HUES64 (cell line): ENCODE measurements around the gene GPR84.

Experiments
- H3K27ac ChIP-seq: 2 replicates; pipeline ENCODE4 v1.7.0; 2013; ENCODE audit warnings: low read depth, low read length, inconsistent platforms
- H3K27me3 ChIP-seq: 2 replicates; pipeline ENCODE4 v1.6.1; 2013; ENCODE audit warnings: mild to moderate bottlenecking, low read length; ENCODE audit not compliant: insufficient read depth
- H3K36me3 ChIP-seq: 2 replicates; pipeline ENCODE4 v1.6.1; 2013; ENCODE audit warnings: mild to moderate bottlenecking, low read length; ENCODE audit not compliant: insufficient read depth
- H3K4me1 ChIP-seq: 2 replicates; pipeline ENCODE4 v1.6.1; 2013; ENCODE audit warnings: mild to moderate bottlenecking, low read length, moderate library complexity; ENCODE audit not compliant: insufficient read depth
- H3K4me3 ChIP-seq: 2 replicates; pipeline ENCODE4 v1.5.1; 2013; ENCODE audit warnings: mild to moderate bottlenecking, low read length, moderate library complexity
- H3K9ac ChIP-seq: 2 replicates; pipeline ENCODE4 v1.6.1; 2013; ENCODE audit warnings: mild to moderate bottlenecking, low read depth, low read length
- H3K9me3 ChIP-seq: 2 replicates; pipeline ENCODE4 v1.6.1; 2013; ENCODE audit warnings: low read depth, low read length; ENCODE audit not compliant: insufficient read depth
- WGBS: fragments of 150-250, 120-280 bp; methylation state at CpG from one replicate; pipeline ENCODE4 v1.1.7; 2013; ENCODE audit warnings: missing lambda C conversion rate; 5-methylcytosine and 5-hydroxymethylcytosine counted together

Gene GPR84

DNA sequence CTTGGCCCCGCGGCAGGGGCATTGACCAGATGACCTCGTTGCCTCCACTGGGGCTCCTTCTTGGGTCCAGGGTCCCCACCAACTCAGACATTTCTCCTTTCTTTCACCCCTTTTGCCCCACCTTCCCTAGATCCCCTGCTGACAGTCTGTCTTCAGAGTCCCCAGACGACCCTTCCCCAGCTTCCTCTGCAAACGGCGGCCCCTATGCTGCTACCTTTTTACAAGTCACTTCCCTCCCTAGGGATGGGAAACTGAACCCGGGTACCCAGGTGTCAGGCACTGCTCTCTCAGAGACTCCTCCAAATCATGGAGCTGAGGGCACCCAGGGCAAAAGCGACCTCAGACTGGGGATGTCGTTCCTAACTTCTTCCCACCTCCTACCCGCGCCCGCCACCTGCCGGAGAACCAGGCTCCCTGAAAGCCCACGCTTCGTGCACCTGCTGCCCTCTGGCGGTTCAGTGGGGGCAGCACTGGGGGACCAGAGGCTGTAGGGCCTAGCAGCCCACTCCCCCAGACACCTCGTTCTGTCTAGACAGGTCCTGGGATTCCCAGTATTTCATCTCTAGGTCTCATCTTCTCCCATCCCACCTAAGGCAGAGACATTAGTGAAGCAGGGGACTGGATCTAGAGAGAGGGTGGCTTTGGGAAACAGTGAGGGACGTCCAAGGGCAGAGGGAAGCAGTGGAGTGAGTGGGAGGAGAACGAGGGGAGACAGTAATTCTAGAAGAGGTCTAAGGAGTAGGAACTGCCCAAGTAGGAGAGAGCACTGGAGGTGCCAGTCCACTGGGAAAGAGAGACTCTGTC lies 15.3 kb upstream of the GPR84 start:
- Histone ChIP-seq H3K4me3 (peak overlapping the region; percentile 53), H3K9ac (no peak overlapping the region), H3K27ac (no peak overlapping the region), H3K36me3 (peaks cover 10% of the 10 kb centered on the region; the same call in 1 of the 2 replicates), H3K9me3 (no peaks in the 10 kb centered on the region), H3K4me1 (peaks cover 17% of the 10 kb centered on the region), H3K27me3 (peaks cover 13% of the 10 kb centered on the region; the same call in 1 of the 2 replicates)
- 10% methylated on average over 19 of the region's 19 CpGs for WGBS

DNA sequence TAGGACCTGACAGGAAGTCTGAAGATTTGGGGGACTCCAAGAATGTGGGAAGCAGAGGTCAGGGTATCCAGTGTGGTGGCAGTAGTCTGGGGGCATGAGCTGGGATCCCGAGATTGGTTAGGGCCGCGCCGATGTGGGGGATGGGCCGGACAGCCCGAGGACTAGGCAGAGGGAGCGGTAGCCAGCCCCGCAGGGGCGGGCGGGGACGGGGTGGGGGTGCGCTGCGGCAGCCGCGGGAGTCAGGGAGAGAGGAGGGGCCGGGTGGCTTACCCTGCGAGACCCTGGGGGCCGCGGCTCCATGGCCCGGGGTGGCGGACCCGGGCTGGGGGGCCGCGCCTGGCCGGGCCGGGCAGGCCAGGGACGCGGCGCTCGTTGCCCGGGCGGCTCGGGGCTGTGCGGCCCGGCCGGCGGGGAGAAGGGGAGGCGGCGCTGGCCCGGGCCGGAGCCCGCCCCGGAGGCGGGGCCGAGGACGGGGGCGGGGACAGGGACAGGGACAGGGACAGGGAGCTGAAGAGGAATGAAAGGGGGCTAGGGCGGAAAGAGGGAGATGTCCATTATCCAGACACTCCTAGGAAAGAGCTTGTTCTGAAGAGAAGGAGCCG lies 14.6 kb upstream of the GPR84 start:
- Histone ChIP-seq H3K36me3 (peaks cover 10% of the 10 kb centered on the region; the same call in 1 of the 2 replicates), H3K4me3 (peak overlapping the region; percentile 53), H3K9ac (no peak overlapping the region), H3K9me3 (no peaks in the 10 kb centered on the region), H3K4me1 (peaks cover 12% of the 10 kb centered on the region; the same call in 1 of the 2 replicates), H3K27ac (no peak overlapping the region), H3K27me3 (peaks cover 13% of the 10 kb centered on the region; the same call in 1 of the 2 replicates)
- 1% methylated on average over 49 of the region's 49 CpGs for WGBS

DNA sequence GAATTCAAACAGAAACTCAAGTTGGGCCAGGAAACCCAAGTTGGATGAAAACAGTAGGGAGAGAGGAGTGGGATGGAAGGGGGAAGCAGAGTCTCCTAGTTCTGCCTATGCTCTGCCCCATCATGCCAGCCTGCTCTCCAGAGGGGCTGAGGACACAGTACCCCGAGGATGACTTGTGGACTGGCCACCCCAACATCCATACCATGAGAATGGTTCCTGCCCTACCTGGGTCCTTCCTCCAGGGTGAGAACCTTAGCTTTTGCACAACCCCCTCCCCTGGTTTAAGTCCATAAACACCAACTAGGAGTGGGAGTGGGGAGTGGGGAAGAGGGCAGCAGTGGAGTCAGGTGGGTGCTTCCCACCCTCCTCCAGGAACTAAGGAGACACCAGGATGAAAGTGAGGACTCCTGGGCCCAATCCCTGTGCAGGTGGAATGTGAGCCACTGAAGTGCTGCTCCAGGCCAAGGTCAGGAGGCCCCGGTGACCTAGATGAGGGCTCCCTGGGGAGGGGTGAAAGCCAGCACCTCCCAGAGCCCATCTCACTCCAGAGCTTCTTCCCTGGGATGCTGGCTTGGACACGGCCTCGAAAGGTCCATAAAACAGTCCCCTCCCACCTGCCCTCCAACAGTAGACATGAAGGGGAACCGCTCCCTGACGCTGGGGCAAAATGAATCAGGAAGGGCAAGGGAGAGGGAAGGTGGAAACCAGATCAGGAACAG lies 13.7 kb upstream of the GPR84 start:
- WGBS = 89% methylated on average over 5 of the region's 6 CpGs
- Histone ChIP-seq H3K4me3 (0 out of 2 replicates have a peak overlapping the region, but pooled peaks have one; percentile 53), H3K9me3 (no peaks in the 10 kb centered on the region)

DNA sequence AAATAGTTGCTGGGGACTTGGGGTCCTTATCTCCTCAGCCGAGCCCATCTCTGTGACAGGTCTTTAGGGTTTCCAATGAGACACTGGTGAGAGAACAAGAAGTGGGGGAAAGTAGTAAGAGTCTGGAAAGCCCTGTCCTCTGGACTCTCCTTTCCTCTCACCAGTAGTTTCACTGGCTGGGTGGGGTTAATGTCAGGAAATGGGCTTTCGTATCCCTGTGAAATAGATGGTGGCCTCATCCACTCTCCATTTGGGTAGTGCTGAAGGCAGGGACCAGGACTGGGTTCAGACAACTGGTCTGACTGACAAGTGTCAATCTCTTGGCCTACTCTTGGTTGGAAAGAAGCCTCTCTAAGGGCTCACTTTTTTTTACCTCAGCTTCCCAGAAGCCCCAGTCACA lies 12.7 kb upstream of the GPR84 start:
- 81% methylated on average over 2 of the region's 2 CpGs for WGBS
- Histone ChIP-seq H3K9ac (no peak overlapping the region), H3K4me1 (peaks cover 12% of the 10 kb centered on the region; the same call in 1 of the 2 replicates), H3K36me3 (peaks cover 10% of the 10 kb centered on the region; the same call in 1 of the 2 replicates), H3K27ac (no peak overlapping the region), H3K9me3 (no peaks in the 10 kb centered on the region), H3K27me3 (peaks cover 13% of the 10 kb centered on the region; the same call in 1 of the 2 replicates), H3K4me3 (no peak overlapping the region)

More for the DNA sequence above, 13.7 kb upstream of the GPR84 start:
- H3K27me3 ChIP-seq = peaks cover 13% of the 10 kb centered on the region; the same call in 1 of the 2 replicates
- no peak overlapping the region for H3K9ac ChIP-seq
- peaks cover 10% of the 10 kb centered on the region; the same call in 1 of the 2 replicates for H3K36me3 ChIP-seq
- no peak overlapping the region for H3K27ac ChIP-seq
- peaks cover 12% of the 10 kb centered on the region; the same call in 1 of the 2 replicates for H3K4me1 ChIP-seq

- H3K4me1 ChIP-seq = peaks cover 12% of the 10 kb centered on the region; the same call in 1 of the 2 replicates
- H3K27ac ChIP-seq = no peak overlapping the region
- no peaks in the 10 kb centered on the region for H3K9me3 ChIP-seq
- no peak overlapping the region for H3K9ac ChIP-seq
- no peak overlapping the region for H3K4me3 ChIP-seq
- WGBS = 81% methylated on average over 4 of the region's 4 CpGs
- peaks cover 10% of the 10 kb centered on the region; the same call in 1 of the 2 replicates for H3K36me3 ChIP-seq
- H3K27me3 ChIP-seq = peaks cover 13% of the 10 kb centered on the region; the same call in 1 of the 2 replicates
Measured at GRCh38 chr12:54376596-54376995, 12.3 kb upstream of the GPR84 start.

GRCh38 chr12:54375259-54375579 lies 10.9 kb upstream of the GPR84 start:
- Histone ChIP-seq H3K27ac (no peak overlapping the region), H3K9ac (no peak overlapping the region), H3K4me1 (peaks cover 12% of the 10 kb centered on the region; the same call in 1 of the 2 replicates), H3K4me3 (no peak overlapping the region), H3K36me3 (0 out of 2 replicates have a peak, but pooled peaks cover 5% of the 10 kb centered on the region), H3K9me3 (no peaks in the 10 kb centered on the region), H3K27me3 (peaks cover 18% of the 10 kb centered on the region; the same call in 1 of the 2 replicates)
- WGBS = 85% methylated on average over 2 of the region's 2 CpGs

- no peak overlapping the region for H3K4me3 ChIP-seq
- no peak overlapping the region for H3K27ac ChIP-seq
- H3K36me3 ChIP-seq = 0 out of 2 replicates have a peak, but pooled peaks cover 5% of the 10 kb centered on the region
- no peak overlapping the region for H3K9ac ChIP-seq
- H3K4me1 ChIP-seq = peaks cover 9% of the 10 kb centered on the region; the same call in 1 of the 2 replicates
- 91% methylated on average over 2 of the region's 2 CpGs for WGBS
- H3K27me3 ChIP-seq = peaks cover 20% of the 10 kb centered on the region
- H3K9me3 ChIP-seq = no peaks in the 10 kb centered on the region
Measured at GRCh38 chr12:54374562-54375258, 10.4 kb upstream of the GPR84 start.

GRCh38 chr12:54373649-54374561 lies 9.6 kb upstream of the GPR84 start:
- H3K4me1 ChIP-seq = peaks cover 13% of the 10 kb centered on the region; the same call in 1 of the 2 replicates
- peaks cover 28% of the 10 kb centered on the region for H3K27me3 ChIP-seq
- no peak overlapping the region for H3K27ac ChIP-seq
- no peak overlapping the region for H3K4me3 ChIP-seq
- 0 out of 2 replicates have a peak, but pooled peaks cover 5% of the 10 kb centered on the region for H3K36me3 ChIP-seq
- no peaks in the 10 kb centered on the region for H3K9me3 ChIP-seq
- 96% methylated on average over 10 of the region's 10 CpGs for WGBS
- H3K9ac ChIP-seq = no peak overlapping the region

GRCh38 chr12:54372113-54372806 lies 8.0 kb upstream of the GPR84 start:
- H3K4me1 ChIP-seq = peaks cover 15% of the 10 kb centered on the region; the same call in 1 of the 2 replicates
- H3K4me3 ChIP-seq = no peak overlapping the region
- WGBS = 93% methylated on average over 6 of the region's 8 CpGs
- H3K27ac ChIP-seq = no peak overlapping the region
- H3K9me3 ChIP-seq = no peaks in the 10 kb centered on the region
- peaks cover 30% of the 10 kb centered on the region for H3K27me3 ChIP-seq
- 0 out of 2 replicates have a peak, but pooled peaks cover 3% of the 10 kb centered on the region for H3K36me3 ChIP-seq
- no peak overlapping the region for H3K9ac ChIP-seq
